H1 (cell line): ENCODE measurements around the gene PAK5. TPM values are rescaled to one million over a fixed set of nuclear protein-coding genes. Genes with fewer than 3 reads are reported as not detected.

Source experiments
- KDM5A ChIP-seq: fragments of 200-600 bp; IDR thresholded peaks from 2 replicates; pipeline ENCODE4 v1.7.1; 2012; ENCODE audit warnings: mild to moderate bottlenecking, low read length, inconsistent platforms, mixed read lengths
- MAFK ChIP-seq: IDR thresholded peaks from 2 replicates; pipeline ENCODE4 v1.6.1; 2012; ENCODE audit warnings: low read depth, mild to moderate bottlenecking, improper control_type of control experiment, low read length
- POLR2AphosphoS5 ChIP-seq: IDR thresholded peaks from 2 replicates; pipeline ENCODE4 v1.6.1; 2011; ENCODE audit warnings: low read depth, low read length
- RBBP5 ChIP-seq: IDR thresholded peaks from 2 replicates; pipeline ENCODE4 v1.7.1; 2012; ENCODE audit warnings: low read depth, mild to moderate bottlenecking, inconsistent platforms, low read length, moderate library complexity, borderline replicate concordance
- RFX5 ChIP-seq: IDR thresholded peaks from 2 replicates; pipeline ENCODE4 v1.6.1; 2011; ENCODE audit warnings: low read depth, low read length, improper control_type of control experiment, borderline replicate concordance
- SP2 ChIP-seq: IDR thresholded peaks from 2 replicates; pipeline ENCODE4 v1.6.1; 2012; ENCODE audit warnings: mild to moderate bottlenecking, low read length, inconsistent platforms
- TBP ChIP-seq: IDR thresholded peaks from 2 replicates; pipeline ENCODE4 v1.6.1; 2011; ENCODE audit warnings: low read depth, low read length, improper control_type of control experiment
- polyA plus RNA-seq, 7 experiments: library from polyadenylated mRNA; depleted of rRNA in 3 of 7; stranded (reverse) in 5 of 7; unstranded in 2 of 7; fragments of >200 nt in 5 of 7; fragments of 200-250 nt in 2 of 7; gene quantifications; 1 replicate in 5 of 7; 2 replicates in 1 of 7; 4 replicates in 1 of 7; pipeline versions ENCODE4 v1.2.1 to v1.2.3, GENCODE V29; 2011 to 2013; ENCODE audit warnings: missing spikeins in 2 of 7, mixed read lengths in 2 of 7
- total RNA-seq: library from RNA; stranded (reverse); fragmentation: NEBNext Ultra II Directional; extraction: Animal tissue kit (Norgen Biotek cat#: 25700); gene quantifications from 2 replicates; pipeline ENCODE4 v1.2.1, GENCODE V29; 2021
- TF ChIP-seq, protein P1 (sequence below): IDR thresholded peaks from 2 replicates; pipeline ENCODE4 v1.6.1; 2011; ENCODE audit warnings: low read depth, mild to moderate bottlenecking, low read length; ENCODE audit not compliant: insufficient read depth
- TF ChIP-seq, protein P2 (sequence below): IDR thresholded peaks from 2 replicates; pipeline ENCODE4 v1.6.1; 2011; ENCODE audit warnings: low read length, improper control_type of control experiment

The PAK5 gene
- total and polyA plus RNA-seq, 2 of the 8 experiments (the other 6 are each of a cell fraction or from before 2014, with no cell fraction given): 0.54 to 0.80 TPM

DNA sequence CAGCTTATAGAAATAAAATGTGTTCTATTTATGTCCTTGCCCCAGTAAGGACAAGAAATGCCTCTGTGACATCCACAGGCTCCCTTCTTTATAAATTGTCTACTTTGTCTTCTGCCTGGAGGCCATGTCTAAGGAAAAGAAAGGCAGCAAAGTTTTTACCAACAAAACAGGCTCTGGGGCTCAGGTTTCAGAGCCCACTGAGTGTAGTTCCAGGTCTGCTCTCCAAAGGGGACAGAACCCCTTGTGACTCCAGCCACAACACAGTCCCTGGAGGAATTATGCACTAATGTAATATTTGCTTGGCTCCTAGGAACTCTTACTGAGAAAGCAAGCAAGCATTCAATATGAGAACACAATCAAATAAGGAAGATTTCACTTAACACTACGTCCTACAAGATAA, 80.1 kb downstream of the PAK5 start (continued):
- TF ChIP-seq, protein P1, sequence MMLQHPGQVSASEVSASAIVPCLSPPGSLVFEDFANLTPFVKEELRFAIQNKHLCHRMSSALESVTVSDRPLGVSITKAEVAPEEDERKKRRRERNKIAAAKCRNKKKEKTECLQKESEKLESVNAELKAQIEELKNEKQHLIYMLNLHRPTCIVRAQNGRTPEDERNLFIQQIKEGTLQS: no peak
- TF ChIP-seq MAFK (no peak), RBBP5 (no peak), RFX5 (no peak), POLR2AphosphoS5 (no peak), KDM5A (no peak), SP2 (no peak), TBP (no peak)
- TF ChIP-seq, protein P2, sequence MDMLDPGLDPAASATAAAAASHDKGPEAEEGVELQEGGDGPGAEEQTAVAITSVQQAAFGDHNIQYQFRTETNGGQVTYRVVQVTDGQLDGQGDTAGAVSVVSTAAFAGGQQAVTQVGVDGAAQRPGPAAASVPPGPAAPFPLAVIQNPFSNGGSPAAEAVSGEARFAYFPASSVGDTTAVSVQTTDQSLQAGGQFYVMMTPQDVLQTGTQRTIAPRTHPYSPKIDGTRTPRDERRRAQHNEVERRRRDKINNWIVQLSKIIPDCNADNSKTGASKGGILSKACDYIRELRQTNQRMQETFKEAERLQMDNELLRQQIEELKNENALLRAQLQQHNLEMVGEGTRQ: no peak
